H1 (cell line): ENCODE measurements around the gene CACNA1B. TPM values are rescaled to one million over a fixed set of nuclear protein-coding genes. Genes with fewer than 3 reads are reported as not detected.

ENCODE experiments used
- CTCF ChIA-PET: fragments of 300-600 bp; sonication (Branson Sonifier 250); formaldehyde crosslinking; loops from one replicate; lab custom pipeline; 2021; ENCODE audit not compliant: partially characterized antibody; lab: Charles Lee
- POLR2A ChIA-PET: fragments of 300-600 bp; sonication (Branson Sonifier 250); formaldehyde crosslinking; loops from one replicate; lab custom pipeline; 2021; ENCODE audit warnings: inconsistent platforms; ENCODE audit not compliant: partially characterized antibody; lab: Charles Lee
- DNase-seq, 2 experiments: peaks; one replicate each; pipeline versions ENCODE4 v3.0.0 to v3.0.0-alpha.2; 2010 to 2022; ENCODE audit warnings: low spot score in 2 of 2, low read depth in 1 of 2, mixed read lengths in 1 of 2
- FAIRE-seq: peaks from 2 replicates; lab custom pipeline; 2011; peaks lifted over from hg19 to GRCh38; lab: Jason Lieb, UNC
- H2AFZ ChIP-seq: 2 replicates; pipeline ENCODE4 v1.8.1; 2012; ENCODE audit warnings: low read length, inconsistent platforms
- H2AK5ac ChIP-seq: 2 replicates; pipeline ENCODE4 v1.6.1; 2013; ENCODE audit warnings: low read depth, low read length
- H2BK120ac ChIP-seq: replicated peaks from 2 replicates; pipeline ENCODE3; 2013; ENCODE audit warnings: low read depth, low read length, inconsistent platforms
- H2BK12ac ChIP-seq: 2 replicates; pipeline ENCODE4 v1.6.1; 2013; ENCODE audit warnings: low read depth, low read length
- H2BK15ac ChIP-seq: 2 replicates; pipeline ENCODE4 v1.6.1; 2013; ENCODE audit warnings: low read length
- H2BK20ac ChIP-seq: 2 replicates; pipeline ENCODE4 v1.6.1; 2013; ENCODE audit warnings: low read length
- H2BK5ac ChIP-seq: 2 replicates; pipeline ENCODE4 v1.6.1; 2013; ENCODE audit warnings: low read depth, low read length
- H3K14ac ChIP-seq: 2 replicates; pipeline ENCODE4 v1.6.1; 2013; ENCODE audit warnings: inconsistent platforms; ENCODE audit not compliant: insufficient read length
- H3K18ac ChIP-seq: 2 replicates; pipeline ENCODE4 v1.6.1; 2013; ENCODE audit warnings: low read length; ENCODE audit errors: extremely low read depth
- H3K23ac ChIP-seq: 2 replicates; pipeline ENCODE4 v1.6.1; 2013; ENCODE audit warnings: inconsistent platforms; ENCODE audit not compliant: insufficient read length
- H3K23me2 ChIP-seq: 2 replicates; pipeline ENCODE4 v1.6.1; 2013; ENCODE audit warnings: low read depth, low read length
- H3K27ac ChIP-seq: 2 replicates; pipeline ENCODE4 v1.6.1; 2011; ENCODE audit warnings: low read depth, low read length, inconsistent platforms
- H3K27me3 ChIP-seq, 4 experiments: replicated peaks in 1 of 4; 1 replicate in 1 of 4; 2 replicates in 3 of 4; pipeline versions ENCODE4 v1.6.1 to v1.8.1; 2011 to 2013; ENCODE audit warnings: low read length in 3 of 4, mild to moderate bottlenecking in 3 of 4, inconsistent platforms in 2 of 4, mixed read lengths in 2 of 4, moderate library complexity in 1 of 4; ENCODE audit not compliant: control insufficient read depth in 3 of 4, insufficient read depth in 3 of 4; ENCODE audit errors: extremely low read depth in 1 of 4
- H3K36me3 ChIP-seq, 4 experiments: 2 replicates each; pipeline versions ENCODE4 v1.6.1 to v1.8.1; 2011 to 2013; ENCODE audit warnings: mild to moderate bottlenecking in 4 of 4, low read length in 3 of 4, moderate library complexity in 2 of 4, control low read depth in 1 of 4, inconsistent platforms in 1 of 4; ENCODE audit not compliant: insufficient read depth in 4 of 4, control insufficient read depth in 2 of 4
- H3K4ac ChIP-seq: replicated peaks from 2 replicates; pipeline ENCODE3; 2013; ENCODE audit warnings: low read length, low read depth, mixed read lengths, inconsistent platforms; ENCODE audit not compliant: insufficient read length
- H3K4me1 ChIP-seq, 4 experiments: replicated peaks in 1 of 4; 1 replicate in 1 of 4; 2 replicates in 3 of 4; pipeline versions ENCODE4 v1.6.1 to v1.8.1; 2011 to 2013; ENCODE audit warnings: low read length in 3 of 4, inconsistent platforms in 2 of 4, mixed read lengths in 1 of 4; ENCODE audit not compliant: insufficient read depth in 4 of 4, control insufficient read depth in 3 of 4
- H3K4me2 ChIP-seq, 2 experiments: 2 replicates each; pipeline versions ENCODE4 v1.6.1 to v1.8.1; 2011 to 2013; ENCODE audit warnings: low read depth in 2 of 2, low read length in 2 of 2, control low read depth in 1 of 2, inconsistent platforms in 1 of 2, mild to moderate bottlenecking in 1 of 2; ENCODE audit not compliant: insufficient read depth in 1 of 2
- H3K4me3 ChIP-seq, 4 experiments: fragments of 200-600, 300-600 bp in 1 of 4; sonication (generic), shearing (Covaris generic), sonication (Bioruptor Twin) in 1 of 4; 2 replicates each; pipeline versions ENCODE4 v1.5.1 to v1.8.1; 2011 to 2016; ENCODE audit warnings: low read length in 4 of 4, low read depth in 3 of 4, control low read depth in 2 of 4, inconsistent platforms in 2 of 4, mild to moderate bottlenecking in 2 of 4, mixed read lengths in 1 of 4, moderate library complexity in 1 of 4; ENCODE audit not compliant: insufficient read depth in 2 of 4; ENCODE audit errors: extremely low read depth in 1 of 4
- H3K56ac ChIP-seq: replicated peaks from 2 replicates; pipeline ENCODE3; 2013; ENCODE audit warnings: low read depth, mild to moderate bottlenecking, mixed read lengths, low read length, inconsistent platforms; ENCODE audit not compliant: insufficient read length
- H3K79me1 ChIP-seq: 2 replicates; pipeline ENCODE4 v1.6.1; 2013; ENCODE audit warnings: low read depth, low read length, control low read depth
- H3K79me2 ChIP-seq, 2 experiments: 2 replicates each; pipeline versions ENCODE4 v1.6.1 to v1.8.1; 2012 to 2013; ENCODE audit warnings: low read length in 2 of 2, mild to moderate bottlenecking in 2 of 2, inconsistent platforms in 1 of 2; ENCODE audit not compliant: insufficient read depth in 2 of 2, control insufficient read depth in 1 of 2
- H3K9ac ChIP-seq, 4 experiments: replicated peaks in 1 of 4; 1 replicate in 1 of 4; 2 replicates in 3 of 4; pipeline versions ENCODE4 v1.6.1 to v1.8.1; 2011 to 2013; ENCODE audit warnings: low read depth in 3 of 4, low read length in 3 of 4, control low read depth in 2 of 4, mild to moderate bottlenecking in 2 of 4, moderate library complexity in 2 of 4, inconsistent platforms in 1 of 4; ENCODE audit errors: extremely low read depth in 1 of 4
- H3K9me3 ChIP-seq, 2 experiments: 2 replicates each; pipeline versions ENCODE4 v1.6.1 to v1.8.1; 2012 to 2013; ENCODE audit warnings: mild to moderate bottlenecking in 2 of 2, moderate library complexity in 2 of 2, control low read depth in 1 of 2, inconsistent platforms in 1 of 2, low read depth in 1 of 2, low read length in 1 of 2, mixed read lengths in 1 of 2; ENCODE audit not compliant: insufficient read depth in 2 of 2
- H4K20me1 ChIP-seq, 2 experiments: replicated peaks in 1 of 2; 2 replicates each; pipeline versions ENCODE3 to v1.8.1; 2011 to 2013; ENCODE audit warnings: inconsistent platforms in 2 of 2, low read length in 2 of 2, mild to moderate bottlenecking in 1 of 2; ENCODE audit not compliant: insufficient read depth in 2 of 2, control insufficient read depth in 1 of 2
- H4K5ac ChIP-seq: 2 replicates; pipeline ENCODE4 v1.6.1; 2013; ENCODE audit warnings: low read length, low read depth, mixed read lengths, inconsistent platforms; ENCODE audit not compliant: insufficient read length
- H4K8ac ChIP-seq: 2 replicates; pipeline ENCODE4 v1.8.0; 2013; ENCODE audit warnings: mild to moderate bottlenecking, moderate library complexity, low read length, inconsistent platforms; ENCODE audit not compliant: insufficient read depth; ENCODE audit errors: extremely low read depth
- H4K91ac ChIP-seq: replicated peaks from 2 replicates; pipeline ENCODE3; 2013; ENCODE audit warnings: low read length, mixed read lengths, inconsistent platforms; ENCODE audit not compliant: insufficient read length
- BCL11A ChIP-seq, 2 experiments: IDR thresholded peaks; one replicate each; pipeline ENCODE4 v1.6.1; 2011; ENCODE audit warnings: low read depth in 2 of 2, low read length in 2 of 2, mild to moderate bottlenecking in 2 of 2
- CBX8 ChIP-seq: fragments of 300-800, 300-1000 bp; sonication (generic); IDR thresholded peaks from 2 replicates; pipeline ENCODE4 v1.7.1; 2016; ENCODE audit warnings: low read depth, low read length, borderline replicate concordance
- CEBPB ChIP-seq: IDR thresholded peaks from 2 replicates; pipeline ENCODE4 v1.6.1; 2012; ENCODE audit warnings: low read depth, low read length
- CTBP2 ChIP-seq: IDR thresholded peaks from 2 replicates; pipeline ENCODE4 v1.7.0; 2011; ENCODE audit warnings: borderline replicate concordance, mild to moderate bottlenecking, moderate library complexity, mixed read lengths, low read length; ENCODE audit not compliant: insufficient read depth, insufficient read length
- HDAC6 ChIP-seq: IDR thresholded peaks from one replicate; pipeline ENCODE4 v1.7.1; 2012; ENCODE audit warnings: low read depth, mild to moderate bottlenecking, inconsistent platforms, low read length, moderate library complexity
- PHF8 ChIP-seq: fragments of 200-600 bp; sonication (generic); conservative IDR thresholded peaks from 2 replicates; pipeline ENCODE4 v1.7.1; 2012; ENCODE audit warnings: low read depth, mild to moderate bottlenecking, inconsistent platforms, low read length, moderate library complexity
- RAD21 ChIP-seq, 2 experiments: IDR thresholded peaks in 1 of 2; conservative IDR thresholded peaks in 1 of 2; 2 replicates each; pipeline ENCODE4 v1.6.1; 2011; ENCODE audit warnings: low read depth in 2 of 2, low read length in 2 of 2, improper control_type of control experiment in 1 of 2, inconsistent platforms in 1 of 2, mild to moderate bottlenecking in 1 of 2, moderate library complexity in 1 of 2
- RFX5 ChIP-seq: IDR thresholded peaks from 2 replicates; pipeline ENCODE4 v1.6.1; 2011; ENCODE audit warnings: low read depth, low read length, improper control_type of control experiment, borderline replicate concordance
- SP2 ChIP-seq: IDR thresholded peaks from 2 replicates; pipeline ENCODE4 v1.6.1; 2012; ENCODE audit warnings: mild to moderate bottlenecking, low read length, inconsistent platforms
- SRF ChIP-seq: IDR thresholded peaks from 2 replicates; pipeline ENCODE4 v1.6.1; 2011; ENCODE audit warnings: mild to moderate bottlenecking, low read depth, low read length, moderate library complexity
- WGBS, 2 experiments: shearing (Covaris generic) in 1 of 2; methylation state at CpG; one replicate each; pipeline versions ENCODE4 v1.1.6 to v1.1.7; 2013 to 2015; ENCODE audit warnings: low lambda C conversion rate in 2 of 2, mixed read lengths in 2 of 2, inconsistent platforms in 1 of 2, low coverage in 1 of 2, missing lambda C conversion rate in 1 of 2; ENCODE audit not compliant: insufficient replicate concordance in 2 of 2, insufficient coverage in 1 of 2, insufficient read length in 1 of 2; ENCODE audit errors: extremely low coverage in 1 of 2, missing lambda C conversion rate in 1 of 2; 5-methylcytosine and 5-hydroxymethylcytosine counted together
- polyA plus RNA-seq, 7 experiments: library from polyadenylated mRNA; depleted of rRNA in 3 of 7; stranded (reverse) in 5 of 7; unstranded in 2 of 7; fragments of >200 nt in 5 of 7; fragments of 200-250 nt in 2 of 7; gene quantifications; 1 replicate in 5 of 7; 2 replicates in 1 of 7; 4 replicates in 1 of 7; pipeline versions ENCODE4 v1.2.1 to v1.2.3, GENCODE V29; 2011 to 2013; ENCODE audit warnings: missing spikeins in 2 of 7, mixed read lengths in 2 of 7
- total RNA-seq: library from RNA; stranded (reverse); fragmentation: NEBNext Ultra II Directional; extraction: Animal tissue kit (Norgen Biotek cat#: 25700); gene quantifications from 2 replicates; pipeline ENCODE4 v1.2.1, GENCODE V29; 2021
- TF ChIP-seq, protein P1 (sequence below): IDR thresholded peaks from 2 replicates; pipeline ENCODE4 v1.6.1; 2012; ENCODE audit warnings: inconsistent platforms

Gene CACNA1B
- total and polyA plus RNA-seq, 2 of the 8 experiments (the other 6 are each of a cell fraction or from before 2014, with no cell fraction given), result 1.5 to 5.7 TPM

DNA sequence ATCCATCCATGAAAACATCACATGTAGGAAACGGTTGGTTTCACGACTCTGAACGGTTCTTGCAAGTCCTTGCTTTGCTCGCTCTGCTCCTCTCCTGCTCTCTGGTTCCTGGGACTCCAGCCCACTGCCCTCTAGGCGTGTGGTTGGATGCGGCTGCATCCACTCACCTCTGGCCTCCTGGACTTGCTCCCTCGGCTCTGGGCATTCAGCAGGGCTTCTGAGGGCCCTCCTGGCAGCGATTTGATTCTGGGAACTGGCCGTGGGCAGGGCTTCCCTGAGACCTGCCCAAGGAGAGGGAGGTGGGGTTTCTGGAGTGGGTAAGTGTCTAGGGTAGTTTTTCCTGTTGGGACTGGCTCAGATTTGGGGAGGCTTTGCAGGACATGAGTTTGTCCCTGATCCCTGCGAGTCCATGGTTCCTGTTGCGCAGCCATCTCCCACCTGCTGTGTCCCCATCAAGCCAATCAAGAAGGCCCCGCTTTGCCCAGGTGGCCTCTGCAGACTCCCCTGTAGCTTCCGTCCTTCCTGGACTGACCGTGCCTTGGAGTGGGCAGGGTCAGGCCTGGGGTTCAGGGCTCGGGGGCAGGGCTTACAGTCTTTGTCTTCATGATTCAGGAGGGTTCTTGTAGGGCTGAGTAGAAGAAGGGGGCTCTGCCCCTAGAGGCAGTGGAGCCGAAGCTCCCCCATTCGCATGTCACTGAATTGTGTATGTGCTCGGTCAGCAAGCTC is 192.3 kb downstream of the CACNA1B start:
- no peaks in the 10 kb centered on the region for H3K79me2 ChIP-seq
- H3K23me2 ChIP-seq, result no peaks in the 10 kb centered on the region
- no peak overlapping the region for H3K4ac ChIP-seq
- H2BK15ac ChIP-seq, result no peak overlapping the region
- H3K4me1 ChIP-seq, result peaks cover 0 to 24% (median 9%) of the 10 kb centered on the region in 4 experiments; a peak in 5 of 7 replicates
- no peak overlapping the region for H4K8ac ChIP-seq
- H2AK5ac ChIP-seq, result no peak overlapping the region
- no peaks in the 10 kb centered on the region for H4K20me1 ChIP-seq
- H3K27me3 ChIP-seq, result no peaks in the 10 kb centered on the region; a peak in 1 of 7 replicates
- H2BK20ac ChIP-seq, result no peak overlapping the region
- FAIRE-seq (no peak), DNase-seq (peak in 1 of 2 experiments; percentile 47)
- no peak overlapping the region for H3K18ac ChIP-seq
- H3K4me3 ChIP-seq, result no peak overlapping the region
- H4K5ac ChIP-seq, result no peak overlapping the region
- no peak overlapping the region for H2AFZ ChIP-seq
- POLR2A ChIA-PET, result no interaction called here
- H3K56ac ChIP-seq, result no peak overlapping the region
- H3K23ac ChIP-seq, result no peak overlapping the region
- H3K36me3 ChIP-seq, result no peaks in the 10 kb centered on the region
- peaks cover 31 to 74% of the 10 kb centered on the region in 2 experiments; a peak in 3 of 4 replicates for H3K9me3 ChIP-seq
- no peak overlapping the region for H2BK120ac ChIP-seq
- H3K9ac ChIP-seq, result peak overlapping the region in 1 of 4 experiments; percentile 10; a peak in 1 of 7 replicates
- WGBS, 2 experiments, result 85% methylated on average over 18 of the region's 18 CpGs; no CpG with 5 or more reads in 1 of the 2 experiments
- H3K79me1 ChIP-seq, result no peaks in the 10 kb centered on the region
- peak overlapping the region; percentile 53; the same call in 1 of the 2 replicates for H2BK5ac ChIP-seq
- H3K4me2 ChIP-seq, result no peak overlapping the region
- no peak overlapping the region for H3K27ac ChIP-seq
- CTCF ChIA-PET, result interaction anchor here (1.0 to 1.3 kb wide), 2 partner anchors 20 to 21 kb away, joined by 3 read pairs; no protein-coding TSS in a partner anchor
- H2BK12ac ChIP-seq, result no peak overlapping the region
- H3K14ac ChIP-seq, result no peak overlapping the region
- H4K91ac ChIP-seq, result no peak overlapping the region
- TF ChIP-seq CTBP2 (no peak), CEBPB (no peak), CBX8 (no peak), HDAC6 (no peak), BCL11A (IDR thresholded peaks at IDR 0.05; ENCODE audit: low read depth in 2 of 2, low read length in 2 of 2) (no peak), SP2 (no peak), PHF8 (no peak), RFX5 (no peak), RAD21 (IDR thresholded peaks at IDR 0.05 in 1 of 2, conservative IDR thresholded peaks at IDR 0.05 in 1 of 2; ENCODE audit: low read depth in 2 of 2, low read length in 2 of 2) (no peak), SRF (no peak)
- TF ChIP-seq, protein P1, sequence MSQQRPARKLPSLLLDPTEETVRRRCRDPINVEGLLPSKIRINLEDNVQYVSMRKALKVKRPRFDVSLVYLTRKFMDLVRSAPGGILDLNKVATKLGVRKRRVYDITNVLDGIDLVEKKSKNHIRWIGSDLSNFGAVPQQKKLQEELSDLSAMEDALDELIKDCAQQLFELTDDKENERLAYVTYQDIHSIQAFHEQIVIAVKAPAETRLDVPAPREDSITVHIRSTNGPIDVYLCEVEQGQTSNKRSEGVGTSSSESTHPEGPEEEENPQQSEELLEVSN, result no peak
